H1 (cell line): ENCODE data around the gene POLD1. TPM values are rescaled to one million over a fixed set of nuclear protein-coding genes. Genes with fewer than 3 reads are reported as not detected.

Source experiments
- CHD7 ChIP-seq: fragments of 300-600 bp; sonication (generic); IDR thresholded peaks from 2 replicates; pipeline ENCODE4 v1.7.1; 2012; ENCODE audit warnings: low read length, moderate library complexity, mild to moderate bottlenecking, inconsistent platforms; ENCODE audit not compliant: insufficient replicate concordance
- E2F6 ChIP-seq: IDR thresholded peaks from 2 replicates; pipeline ENCODE4 v1.6.1; 2012; ENCODE audit warnings: inconsistent platforms
- SRF ChIP-seq: IDR thresholded peaks from 2 replicates; pipeline ENCODE4 v1.6.1; 2011; ENCODE audit warnings: mild to moderate bottlenecking, low read depth, low read length, moderate library complexity
- polyA plus RNA-seq, 7 experiments: library from polyadenylated mRNA; depleted of rRNA in 3 of 7; stranded (reverse) in 5 of 7; unstranded in 2 of 7; fragments of >200 nt in 5 of 7; fragments of 200-250 nt in 2 of 7; gene quantifications; 1 replicate in 5 of 7; 2 replicates in 1 of 7; 4 replicates in 1 of 7; pipeline versions ENCODE4 v1.2.1 to v1.2.3, GENCODE V29; 2011 to 2013; ENCODE audit warnings: missing spikeins in 2 of 7, mixed read lengths in 2 of 7
- total RNA-seq: library from RNA; stranded (reverse); fragmentation: NEBNext Ultra II Directional; extraction: Animal tissue kit (Norgen Biotek cat#: 25700); gene quantifications from 2 replicates; pipeline ENCODE4 v1.2.1, GENCODE V29; 2021

POLD1 gene
- total and polyA plus RNA-seq, 2 of the 8 experiments (the other 6 are each of a cell fraction or from before 2014, with no cell fraction given): 141 to 142 TPM

GRCh38 chr19:50449236-50449899, 65.2 kb downstream of the POLD1 start (continued):
- no peak for TF ChIP-seq CHD7
- no peak for TF ChIP-seq SRF
- no peak for TF ChIP-seq E2F6
- TF ChIP-seq, all 59 proteins: peak for 0
